Activated B cell treated with CpG ODN at 0.5 μM for 24 hours (primary cell): ENCODE results near the gene ZZZ3. TPM values are rescaled to one million over a fixed set of nuclear protein-coding genes. Genes with fewer than 3 reads are reported as not detected.

Experiments used
- ATAC-seq: fragments of 200-7000 bp; cut with Tn5 transposase; one replicate; pipeline ENCODE4 v1.10.0; 2021; ENCODE audit warnings: low read depth, mild to moderate bottlenecking, moderate library complexity
- CTCF ChIA-PET: fragments of 350-600 bp; sonication (Branson Sonifier 250); formaldehyde crosslinking; loops from one replicate; lab custom pipeline; 2021; ENCODE audit warnings: antibody characterized with exemption; lab: Charles Lee
- POLR2A ChIA-PET: fragments of 350-600 bp; sonication (Branson Sonifier 250); formaldehyde crosslinking; loops from one replicate; lab custom pipeline; 2021; ENCODE audit warnings: antibody characterized with exemption; lab: Charles Lee
- DNase-seq: peaks from one replicate; pipeline ENCODE4 v3.0.0; 2022
- H3K27ac Mint-ChIP-seq: one replicate; pipeline ENCODE4 v1.8.0; 2020; ENCODE audit warnings: mixed read lengths
- H3K27me3 Mint-ChIP-seq: one replicate; pipeline ENCODE4 v1.8.0; 2021; ENCODE audit warnings: mixed read lengths
- H3K36me3 Mint-ChIP-seq: one replicate; pipeline ENCODE4 v1.8.0; 2021; ENCODE audit warnings: low read depth, mixed read lengths
- H3K4me1 Mint-ChIP-seq: one replicate; pipeline ENCODE4 v1.8.0; 2021; ENCODE audit warnings: mixed read lengths
- H3K4me3 Mint-ChIP-seq: one replicate; pipeline ENCODE4 v1.8.0; 2020; ENCODE audit warnings: mild to moderate bottlenecking, mixed read lengths
- H3K9me3 Mint-ChIP-seq: one replicate; pipeline ENCODE4 v1.8.0; 2020; ENCODE audit warnings: mixed read lengths
- CTCF ChIP-seq: fragments of 200-600 bp; IDR thresholded peaks from one replicate; pipeline ENCODE4 v1.8.0; 2022; ENCODE audit warnings: antibody characterized with exemption, mild to moderate bottlenecking
- intact Hi-C: fragments of 100-400 bp; cut with micrococcal nuclease; formaldehyde crosslinking; loops from one replicate; pipeline ENCODE4 v1.15.1; 2024
- total RNA-seq: library from RNA; stranded (reverse); gene quantifications from 2 replicates; pipeline ENCODE4 v1.2.3, GENCODE V29; 2022

Gene ZZZ3
- total RNA-seq, 1 donor from 2014 or later = 61.4 TPM

- Mint-ChIP-seq H3K36me3 (peaks cover 8% of the 10 kb centered on the region), H3K4me1 (peaks cover 42% of the 10 kb centered on the region), H3K27me3 (no peaks in the 10 kb centered on the region), H3K4me3 (no peak overlapping the region), H3K27ac (no peak overlapping the region), H3K9me3 (no peaks in the 10 kb centered on the region)
- ChIA-PET CTCF (no interaction called here), POLR2A (interaction anchor here (1.8 kb wide), 1 partner anchor 10 kb away, joined by 3 read pairs; the partner anchor contains the start of gene ZZZ3)
- ATAC-seq = no peak
- no peak for TF ChIP-seq CTCF
- intact Hi-C loops = no loop called here
- DNase-seq = no peak
These were observed 10.1 kb downstream of the ZZZ3 start for GRCh38 chr1:77672374-77672773.

GRCh38 chr1:77671836-77672235 is 10.6 kb downstream of the ZZZ3 start:
- Mint-ChIP-seq H3K9me3 (no peaks in the 10 kb centered on the region), H3K4me1 (peaks cover 43% of the 10 kb centered on the region), H3K36me3 (peaks cover 8% of the 10 kb centered on the region), H3K4me3 (no peak overlapping the region), H3K27ac (no peak overlapping the region), H3K27me3 (no peaks in the 10 kb centered on the region)
- DNase-seq (no peak), ATAC-seq (no peak)
- TF ChIP-seq CTCF = no peak
- intact Hi-C loops = no loop called here
- ChIA-PET POLR2A (interaction anchor here (1.8 kb wide), 1 partner anchor 11 kb away, joined by 3 read pairs; the partner anchor contains the start of gene ZZZ3), CTCF (no interaction called here)

- intact Hi-C loops = no loop called here
- POLR2A ChIA-PET = no interaction called here
- no peak overlapping the region for H3K27ac Mint-ChIP-seq
- H3K36me3 Mint-ChIP-seq = peaks cover 5% of the 10 kb centered on the region
- H3K4me3 Mint-ChIP-seq = no peak overlapping the region
- H3K9me3 Mint-ChIP-seq = no peaks in the 10 kb centered on the region
- peaks cover 51% of the 10 kb centered on the region for H3K4me1 Mint-ChIP-seq
- no peaks in the 10 kb centered on the region for H3K27me3 Mint-ChIP-seq
- DNase-seq (no peak), ATAC-seq (no peak)
- CTCF ChIA-PET = no interaction called here
- TF ChIP-seq CTCF = no peak
These were observed 12.1 kb downstream of the ZZZ3 start for GRCh38 chr1:77670330-77670729.

GRCh38 chr1:77668924-77669449 is 13.5 kb downstream of the ZZZ3 start:
- TF ChIP-seq CTCF = no peak
- Mint-ChIP-seq H3K27me3 (no peaks in the 10 kb centered on the region), H3K4me1 (peaks cover 56% of the 10 kb centered on the region), H3K36me3 (peaks cover under 1% of the 10 kb centered on the region), H3K4me3 (no peak overlapping the region), H3K9me3 (no peaks in the 10 kb centered on the region), H3K27ac (no peak overlapping the region)
- DNase-seq (no peak), ATAC-seq (no peak)
- CTCF ChIA-PET = no interaction called here
- intact Hi-C loops = no loop called here
- POLR2A ChIA-PET = no interaction called here

GRCh38 chr1:77664939-77665516 is 17.4 kb downstream of the ZZZ3 start:
- H3K9me3 Mint-ChIP-seq = no peaks in the 10 kb centered on the region
- peaks cover 1% of the 10 kb centered on the region for H3K36me3 Mint-ChIP-seq
- POLR2A ChIA-PET = no interaction called here
- DNase-seq (no peak), ATAC-seq (no peak)
- peaks cover 42% of the 10 kb centered on the region for H3K4me1 Mint-ChIP-seq
- CTCF ChIA-PET = no interaction called here
- intact Hi-C loops = no loop called here
- no peak overlapping the region for H3K4me3 Mint-ChIP-seq
- no peak overlapping the region for H3K27ac Mint-ChIP-seq
- no peak for TF ChIP-seq CTCF
- H3K27me3 Mint-ChIP-seq = no peaks in the 10 kb centered on the region
